ENCODE results near the gene ARHGEF3.

DNA sequence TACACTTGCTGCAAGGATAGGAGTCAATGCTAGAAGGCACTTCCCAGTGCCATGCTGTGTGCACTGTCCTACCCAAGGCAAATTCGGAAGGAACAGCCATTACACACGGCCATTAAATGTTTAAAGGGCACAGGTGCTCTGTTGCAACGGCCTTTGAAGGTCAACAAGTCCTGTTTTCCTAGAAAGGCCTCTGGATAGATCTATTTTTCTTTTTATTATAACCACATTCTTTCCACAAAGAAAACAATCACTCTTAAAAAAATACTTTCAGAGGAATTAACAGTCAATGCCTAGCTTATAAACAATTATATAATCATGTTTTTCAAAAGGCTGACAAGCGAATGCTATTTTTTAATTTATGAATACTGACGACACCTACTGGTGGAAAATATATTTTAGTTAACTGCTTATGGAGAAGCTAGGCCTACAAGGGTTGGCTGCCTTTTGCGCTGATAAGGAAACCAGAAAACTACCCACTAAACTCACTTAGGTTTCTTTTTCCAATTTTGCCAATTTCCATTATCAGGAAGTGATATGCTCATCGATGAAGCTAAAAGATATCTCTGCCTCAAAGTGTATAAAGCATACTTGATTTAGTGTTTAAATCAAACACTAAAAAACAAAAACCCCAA, 2.4 kb downstream of the ARHGEF3 start:
- TF ChIP-seq, protein P1, sequence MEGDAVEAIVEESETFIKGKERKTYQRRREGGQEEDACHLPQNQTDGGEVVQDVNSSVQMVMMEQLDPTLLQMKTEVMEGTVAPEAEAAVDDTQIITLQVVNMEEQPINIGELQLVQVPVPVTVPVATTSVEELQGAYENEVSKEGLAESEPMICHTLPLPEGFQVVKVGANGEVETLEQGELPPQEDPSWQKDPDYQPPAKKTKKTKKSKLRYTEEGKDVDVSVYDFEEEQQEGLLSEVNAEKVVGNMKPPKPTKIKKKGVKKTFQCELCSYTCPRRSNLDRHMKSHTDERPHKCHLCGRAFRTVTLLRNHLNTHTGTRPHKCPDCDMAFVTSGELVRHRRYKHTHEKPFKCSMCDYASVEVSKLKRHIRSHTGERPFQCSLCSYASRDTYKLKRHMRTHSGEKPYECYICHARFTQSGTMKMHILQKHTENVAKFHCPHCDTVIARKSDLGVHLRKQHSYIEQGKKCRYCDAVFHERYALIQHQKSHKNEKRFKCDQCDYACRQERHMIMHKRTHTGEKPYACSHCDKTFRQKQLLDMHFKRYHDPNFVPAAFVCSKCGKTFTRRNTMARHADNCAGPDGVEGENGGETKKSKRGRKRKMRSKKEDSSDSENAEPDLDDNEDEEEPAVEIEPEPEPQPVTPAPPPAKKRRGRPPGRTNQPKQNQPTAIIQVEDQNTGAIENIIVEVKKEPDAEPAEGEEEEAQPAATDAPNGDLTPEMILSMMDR (IDR thresholded peaks at IDR 0.05; ENCODE audit: low read depth, low read length), result peak; percentile 85
- TF ChIP-seq EZH2phosphoT487 (IDR thresholded peaks at IDR 0.05; ENCODE audit: low read depth), result no peak

Measured in OCI-LY3 (cell line).